HEK293 (cell line): Measurements from ENCODE around the gene CYP4Z1.
A peak's percentile ranks its signal among the peaks of the same experiment; 100 is the strongest.

Source experiments
- KLF7 ChIP-seq: fragments of 450-650 bp; formaldehyde crosslinking; IDR thresholded peaks from 2 replicates; pipeline ENCODE4 v1.5.1; 2016; ENCODE audit warnings: missing biosample characterization, missing genetic modification characterization, borderline replicate concordance
- MEIS1 ChIP-seq: sonication (generic); formaldehyde crosslinking; IDR thresholded peaks from 2 replicates; pipeline ENCODE4 v1.8.1; 2022; ENCODE audit warnings: missing genetic modification reagents, mild to moderate bottlenecking, borderline replicate concordance
- ZBTB1 ChIP-seq: fragments of 450-650 bp; formaldehyde crosslinking; IDR thresholded peaks from 2 replicates; pipeline ENCODE4 v1.5.1; 2016; ENCODE audit warnings: missing biosample characterization, missing genetic modification characterization
- ZBTB8A ChIP-seq: fragments of 450-650 bp; formaldehyde crosslinking; IDR thresholded peaks from 2 replicates; pipeline ENCODE4 v1.5.1; 2016; ENCODE audit warnings: missing biosample characterization, missing genetic modification characterization
- ZFP37 ChIP-seq: fragments of 450-650 bp; formaldehyde crosslinking; IDR thresholded peaks from 2 replicates; pipeline ENCODE4 v1.5.1; 2016; ENCODE audit warnings: missing biosample characterization, missing genetic modification characterization
- ZNF132 ChIP-seq: fragments of 450-650 bp; formaldehyde crosslinking; IDR thresholded peaks from 2 replicates; pipeline ENCODE4 v1.5.1; 2017; ENCODE audit warnings: missing biosample characterization, missing genetic modification characterization, borderline replicate concordance
- ZNF146 ChIP-seq: fragments of 450-650 bp; formaldehyde crosslinking; IDR thresholded peaks from 2 replicates; pipeline ENCODE4 v1.5.1; 2016; ENCODE audit warnings: missing biosample characterization, missing genetic modification characterization
- ZNF155 ChIP-seq: fragments of 450-650 bp; formaldehyde crosslinking; IDR thresholded peaks from 2 replicates; pipeline ENCODE4 v1.5.1; 2016; ENCODE audit warnings: missing biosample characterization, missing genetic modification characterization
- ZNF174 ChIP-seq: fragments of 450-650 bp; formaldehyde crosslinking; IDR thresholded peaks from 2 replicates; pipeline ENCODE4 v1.5.0; 2017; ENCODE audit warnings: missing biosample characterization, mild to moderate bottlenecking, missing genetic modification characterization
- ZNF530 ChIP-seq: fragments of 450-650 bp; formaldehyde crosslinking; IDR thresholded peaks from 2 replicates; pipeline ENCODE4 v1.5.1; 2016; ENCODE audit warnings: low read depth, missing biosample characterization, missing genetic modification characterization
- ZNF555 ChIP-seq: fragments of 450-650 bp; formaldehyde crosslinking; conservative IDR thresholded peaks from 2 replicates; pipeline ENCODE4 v1.5.1; 2017; ENCODE audit warnings: missing biosample characterization, mild to moderate bottlenecking, missing genetic modification characterization, inconsistent platforms
- ZNF629 ChIP-seq: fragments of 450-650 bp; formaldehyde crosslinking; IDR thresholded peaks from 2 replicates; pipeline ENCODE4 v1.5.1; 2017; ENCODE audit warnings: missing biosample characterization, missing genetic modification characterization
- ZSCAN16 ChIP-seq: fragments of 450-650 bp; formaldehyde crosslinking; IDR thresholded peaks from 2 replicates; pipeline ENCODE4 v1.5.1; 2016; ENCODE audit warnings: missing biosample characterization, missing genetic modification characterization
- TF ChIP-seq, protein P1 (sequence below): fragments of 450-650 bp; formaldehyde crosslinking; IDR thresholded peaks from 2 replicates; pipeline ENCODE4 v1.5.1; 2016; ENCODE audit warnings: missing biosample characterization, missing genetic modification characterization
- TF ChIP-seq, protein P2 (sequence below): fragments of 450-650 bp; formaldehyde crosslinking; IDR thresholded peaks from 2 replicates; pipeline ENCODE4 v1.5.1; 2016; ENCODE audit warnings: missing biosample characterization, missing genetic modification characterization, borderline replicate concordance
- TF ChIP-seq, protein P3 (sequence below): fragments of 450-650 bp; formaldehyde crosslinking; IDR thresholded peaks from 2 replicates; pipeline ENCODE4 v1.5.1; 2016; ENCODE audit warnings: missing biosample characterization, missing genetic modification characterization
- TF ChIP-seq, protein P4 (sequence below): fragments of 450-650 bp; IDR thresholded peaks from 2 replicates; pipeline ENCODE4 v1.5.1; 2018; ENCODE audit warnings: missing biosample characterization, missing genetic modification characterization
- TF ChIP-seq, protein P5 (sequence below): fragments of 450-650 bp; IDR thresholded peaks from 2 replicates; pipeline ENCODE4 v1.5.1; 2018; ENCODE audit warnings: missing biosample characterization, mild to moderate bottlenecking, missing genetic modification characterization
- TF ChIP-seq, protein P6 (sequence below): fragments of 450-650 bp; formaldehyde crosslinking; IDR thresholded peaks from 2 replicates; pipeline ENCODE4 v1.5.1; 2016; ENCODE audit warnings: missing biosample characterization, missing genetic modification characterization, low read depth
- TF ChIP-seq, protein P7 (sequence below): fragments of 450-650 bp; formaldehyde crosslinking; IDR thresholded peaks from 2 replicates; pipeline ENCODE4 v1.5.1; 2016; ENCODE audit warnings: missing biosample characterization, missing genetic modification characterization, borderline replicate concordance

The CYP4Z1 gene

DNA sequence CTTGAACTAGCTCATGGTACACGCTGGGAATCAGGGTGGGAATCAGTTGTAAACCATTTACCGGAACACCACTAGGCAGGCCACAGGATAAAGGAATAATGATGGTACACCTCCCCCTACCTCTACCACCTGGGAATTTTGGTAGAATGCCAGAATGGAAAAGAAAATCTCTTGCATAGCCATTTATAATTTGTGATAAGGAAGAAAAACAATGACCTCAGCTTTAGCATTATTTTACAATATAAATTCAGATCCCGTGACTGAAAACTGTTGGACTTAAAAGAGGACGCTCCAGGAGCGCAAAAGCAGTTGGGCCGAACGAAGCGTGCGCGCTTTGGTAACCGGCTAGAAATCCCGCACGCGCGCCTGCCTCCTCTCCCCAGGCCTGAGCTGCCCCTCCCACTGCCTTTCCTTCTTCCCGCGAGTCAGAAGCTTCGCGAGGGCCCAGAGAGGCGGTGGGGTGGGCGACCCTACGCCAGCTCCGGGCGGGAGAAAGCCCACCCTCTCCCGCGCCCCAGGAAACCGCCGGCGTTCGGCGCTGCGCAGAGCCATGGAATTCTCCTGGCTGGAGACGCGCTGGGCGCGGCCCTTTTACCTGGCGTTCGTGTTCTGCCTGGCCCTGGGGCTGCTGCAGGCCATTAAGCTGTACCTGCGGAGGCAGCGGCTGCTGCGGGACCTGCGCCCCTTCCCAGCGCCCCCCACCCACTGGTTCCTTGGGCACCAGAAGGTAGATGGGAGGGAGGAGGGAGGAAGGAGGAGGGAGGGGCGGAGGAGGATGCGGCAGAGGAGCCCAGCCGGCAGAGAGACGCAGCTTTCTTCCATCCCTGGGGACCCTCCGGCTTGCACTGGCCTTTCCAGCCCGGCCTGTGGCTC, 43.5 kb upstream of the CYP4Z1 start, which contains the start of gene CYP4X1 (continued):
- TF ChIP-seq, protein P1, sequence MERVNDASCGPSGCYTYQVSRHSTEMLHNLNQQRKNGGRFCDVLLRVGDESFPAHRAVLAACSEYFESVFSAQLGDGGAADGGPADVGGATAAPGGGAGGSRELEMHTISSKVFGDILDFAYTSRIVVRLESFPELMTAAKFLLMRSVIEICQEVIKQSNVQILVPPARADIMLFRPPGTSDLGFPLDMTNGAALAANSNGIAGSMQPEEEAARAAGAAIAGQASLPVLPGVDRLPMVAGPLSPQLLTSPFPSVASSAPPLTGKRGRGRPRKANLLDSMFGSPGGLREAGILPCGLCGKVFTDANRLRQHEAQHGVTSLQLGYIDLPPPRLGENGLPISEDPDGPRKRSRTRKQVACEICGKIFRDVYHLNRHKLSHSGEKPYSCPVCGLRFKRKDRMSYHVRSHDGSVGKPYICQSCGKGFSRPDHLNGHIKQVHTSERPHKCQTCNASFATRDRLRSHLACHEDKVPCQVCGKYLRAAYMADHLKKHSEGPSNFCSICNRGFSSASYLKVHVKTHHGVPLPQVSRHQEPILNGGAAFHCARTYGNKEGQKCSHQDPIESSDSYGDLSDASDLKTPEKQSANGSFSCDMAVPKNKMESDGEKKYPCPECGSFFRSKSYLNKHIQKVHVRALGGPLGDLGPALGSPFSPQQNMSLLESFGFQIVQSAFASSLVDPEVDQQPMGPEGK (tag by site-specific recombination) = peak; percentile 55
- TF ChIP-seq, protein P2, sequence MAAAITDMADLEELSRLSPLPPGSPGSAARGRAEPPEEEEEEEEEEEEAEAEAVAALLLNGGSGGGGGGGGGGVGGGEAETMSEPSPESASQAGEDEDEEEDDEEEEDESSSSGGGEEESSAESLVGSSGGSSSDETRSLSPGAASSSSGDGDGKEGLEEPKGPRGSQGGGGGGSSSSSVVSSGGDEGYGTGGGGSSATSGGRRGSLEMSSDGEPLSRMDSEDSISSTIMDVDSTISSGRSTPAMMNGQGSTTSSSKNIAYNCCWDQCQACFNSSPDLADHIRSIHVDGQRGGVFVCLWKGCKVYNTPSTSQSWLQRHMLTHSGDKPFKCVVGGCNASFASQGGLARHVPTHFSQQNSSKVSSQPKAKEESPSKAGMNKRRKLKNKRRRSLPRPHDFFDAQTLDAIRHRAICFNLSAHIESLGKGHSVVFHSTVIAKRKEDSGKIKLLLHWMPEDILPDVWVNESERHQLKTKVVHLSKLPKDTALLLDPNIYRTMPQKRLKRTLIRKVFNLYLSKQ (tag by site-specific recombination) = no peak
- no peak for TF ChIP-seq ZBTB1
- peak; percentile 67 for TF ChIP-seq ZBTB8A (tag by site-specific recombination)
- TF ChIP-seq, protein P3, sequence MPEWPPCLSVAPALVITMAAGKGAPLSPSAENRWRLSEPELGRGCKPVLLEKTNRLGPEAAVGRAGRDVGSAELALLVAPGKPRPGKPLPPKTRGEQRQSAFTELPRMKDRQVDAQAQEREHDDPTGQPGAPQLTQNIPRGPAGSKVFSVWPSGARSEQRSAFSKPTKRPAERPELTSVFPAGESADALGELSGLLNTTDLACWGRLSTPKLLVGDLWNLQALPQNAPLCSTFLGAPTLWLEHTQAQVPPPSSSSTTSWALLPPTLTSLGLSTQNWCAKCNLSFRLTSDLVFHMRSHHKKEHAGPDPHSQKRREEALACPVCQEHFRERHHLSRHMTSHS (tag by site-specific recombination) = no peak
- 0 out of 2 replicates have a peak, but pooled peaks have one; percentile 51 for TF ChIP-seq ZFP37 (tag by site-specific recombination)
- TF ChIP-seq ZNF146 (tag by site-specific recombination) = no peak
- no peak for TF ChIP-seq KLF7 (tag by site-specific recombination)
- peak; percentile 75 for TF ChIP-seq ZNF629
- TF ChIP-seq ZSCAN16 (tag by site-specific recombination) = no peak
- TF ChIP-seq, protein P4, sequence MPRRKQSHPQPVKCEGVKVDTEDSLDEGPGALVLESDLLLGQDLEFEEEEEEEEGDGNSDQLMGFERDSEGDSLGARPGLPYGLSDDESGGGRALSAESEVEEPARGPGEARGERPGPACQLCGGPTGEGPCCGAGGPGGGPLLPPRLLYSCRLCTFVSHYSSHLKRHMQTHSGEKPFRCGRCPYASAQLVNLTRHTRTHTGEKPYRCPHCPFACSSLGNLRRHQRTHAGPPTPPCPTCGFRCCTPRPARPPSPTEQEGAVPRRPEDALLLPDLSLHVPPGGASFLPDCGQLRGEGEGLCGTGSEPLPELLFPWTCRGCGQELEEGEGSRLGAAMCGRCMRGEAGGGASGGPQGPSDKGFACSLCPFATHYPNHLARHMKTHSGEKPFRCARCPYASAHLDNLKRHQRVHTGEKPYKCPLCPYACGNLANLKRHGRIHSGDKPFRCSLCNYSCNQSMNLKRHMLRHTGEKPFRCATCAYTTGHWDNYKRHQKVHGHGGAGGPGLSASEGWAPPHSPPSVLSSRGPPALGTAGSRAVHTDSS (tag by site-specific recombination) = peak; percentile 20; the same call in 1 of the 2 replicates
- no peak for TF ChIP-seq ZNF155 (tag by site-specific recombination)
- TF ChIP-seq, protein P5, sequence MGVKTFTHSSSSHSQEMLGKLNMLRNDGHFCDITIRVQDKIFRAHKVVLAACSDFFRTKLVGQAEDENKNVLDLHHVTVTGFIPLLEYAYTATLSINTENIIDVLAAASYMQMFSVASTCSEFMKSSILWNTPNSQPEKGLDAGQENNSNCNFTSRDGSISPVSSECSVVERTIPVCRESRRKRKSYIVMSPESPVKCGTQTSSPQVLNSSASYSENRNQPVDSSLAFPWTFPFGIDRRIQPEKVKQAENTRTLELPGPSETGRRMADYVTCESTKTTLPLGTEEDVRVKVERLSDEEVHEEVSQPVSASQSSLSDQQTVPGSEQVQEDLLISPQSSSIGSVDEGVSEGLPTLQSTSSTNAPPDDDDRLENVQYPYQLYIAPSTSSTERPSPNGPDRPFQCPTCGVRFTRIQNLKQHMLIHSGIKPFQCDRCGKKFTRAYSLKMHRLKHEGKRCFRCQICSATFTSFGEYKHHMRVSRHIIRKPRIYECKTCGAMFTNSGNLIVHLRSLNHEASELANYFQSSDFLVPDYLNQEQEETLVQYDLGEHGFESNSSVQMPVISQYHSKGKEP (tag by site-specific recombination) = peak; percentile 45; the same call in 1 of the 2 replicates
- TF ChIP-seq, protein P6, sequence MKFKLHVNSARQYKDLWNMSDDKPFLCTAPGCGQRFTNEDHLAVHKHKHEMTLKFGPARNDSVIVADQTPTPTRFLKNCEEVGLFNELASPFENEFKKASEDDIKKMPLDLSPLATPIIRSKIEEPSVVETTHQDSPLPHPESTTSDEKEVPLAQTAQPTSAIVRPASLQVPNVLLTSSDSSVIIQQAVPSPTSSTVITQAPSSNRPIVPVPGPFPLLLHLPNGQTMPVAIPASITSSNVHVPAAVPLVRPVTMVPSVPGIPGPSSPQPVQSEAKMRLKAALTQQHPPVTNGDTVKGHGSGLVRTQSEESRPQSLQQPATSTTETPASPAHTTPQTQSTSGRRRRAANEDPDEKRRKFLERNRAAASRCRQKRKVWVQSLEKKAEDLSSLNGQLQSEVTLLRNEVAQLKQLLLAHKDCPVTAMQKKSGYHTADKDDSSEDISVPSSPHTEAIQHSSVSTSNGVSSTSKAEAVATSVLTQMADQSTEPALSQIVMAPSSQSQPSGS (tag by site-specific recombination) = no peak
- TF ChIP-seq, protein P7, sequence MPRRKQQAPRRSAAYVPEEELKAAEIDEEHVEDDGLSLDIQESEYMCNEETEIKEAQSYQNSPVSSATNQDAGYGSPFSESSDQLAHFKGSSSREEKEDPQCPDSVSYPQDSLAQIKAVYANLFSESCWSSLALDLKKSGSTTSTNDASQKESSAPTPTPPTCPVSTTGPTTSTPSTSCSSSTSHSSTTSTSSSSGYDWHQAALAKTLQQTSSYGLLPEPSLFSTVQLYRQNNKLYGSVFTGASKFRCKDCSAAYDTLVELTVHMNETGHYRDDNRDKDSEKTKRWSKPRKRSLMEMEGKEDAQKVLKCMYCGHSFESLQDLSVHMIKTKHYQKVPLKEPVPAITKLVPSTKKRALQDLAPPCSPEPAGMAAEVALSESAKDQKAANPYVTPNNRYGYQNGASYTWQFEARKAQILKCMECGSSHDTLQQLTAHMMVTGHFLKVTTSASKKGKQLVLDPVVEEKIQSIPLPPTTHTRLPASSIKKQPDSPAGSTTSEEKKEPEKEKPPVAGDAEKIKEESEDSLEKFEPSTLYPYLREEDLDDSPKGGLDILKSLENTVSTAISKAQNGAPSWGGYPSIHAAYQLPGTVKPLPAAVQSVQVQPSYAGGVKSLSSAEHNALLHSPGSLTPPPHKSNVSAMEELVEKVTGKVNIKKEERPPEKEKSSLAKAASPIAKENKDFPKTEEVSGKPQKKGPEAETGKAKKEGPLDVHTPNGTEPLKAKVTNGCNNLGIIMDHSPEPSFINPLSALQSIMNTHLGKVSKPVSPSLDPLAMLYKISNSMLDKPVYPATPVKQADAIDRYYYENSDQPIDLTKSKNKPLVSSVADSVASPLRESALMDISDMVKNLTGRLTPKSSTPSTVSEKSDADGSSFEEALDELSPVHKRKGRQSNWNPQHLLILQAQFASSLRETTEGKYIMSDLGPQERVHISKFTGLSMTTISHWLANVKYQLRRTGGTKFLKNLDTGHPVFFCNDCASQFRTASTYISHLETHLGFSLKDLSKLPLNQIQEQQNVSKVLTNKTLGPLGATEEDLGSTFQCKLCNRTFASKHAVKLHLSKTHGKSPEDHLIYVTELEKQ = peak; percentile 44
- no peak for TF ChIP-seq ZNF174
- no peak for TF ChIP-seq ZNF555 (tag by site-specific recombination)
- TF ChIP-seq MEIS1 (CRISPR knock-in tag) = no peak
- TF ChIP-seq ZNF132 (tag by site-specific recombination) = no peak
- no peak for TF ChIP-seq ZNF530 (tag by site-specific recombination)
